Mesodermal cell (in vitro differentiated cells): ENCODE results near the gene TM7SF2.
"Not testable (repeated sequence)": the region's sequence is repeated elsewhere in the genome, so short reads cannot be mapped to it uniquely, and the experiment has no call there.

Experiments used
- H3K27ac ChIP-seq: 2 replicates; pipeline ENCODE4 v1.7.0; 2013; ENCODE audit warnings: mild to moderate bottlenecking, low read depth, low read length, moderate library complexity; ENCODE audit not compliant: severe bottlenecking
- H3K36me3 ChIP-seq: 2 replicates; pipeline ENCODE4 v1.7.1; 2013; ENCODE audit warnings: mild to moderate bottlenecking, low read length, moderate library complexity; ENCODE audit not compliant: control insufficient read depth, insufficient read depth
- H3K4me1 ChIP-seq: one replicate; pipeline ENCODE4 v1.7.1; 2013; ENCODE audit warnings: mild to moderate bottlenecking, low read length; ENCODE audit not compliant: insufficient read depth, control insufficient read depth, poor library complexity, severe bottlenecking
- H3K4me3 ChIP-seq: 2 replicates; pipeline ENCODE4 v1.7.0; 2013; ENCODE audit warnings: low read length, control low read depth, mild to moderate bottlenecking; ENCODE audit not compliant: insufficient read depth, poor library complexity, severe bottlenecking; ENCODE audit errors: extremely low read depth
- H3K9me3 ChIP-seq: 2 replicates; pipeline ENCODE4 v1.7.1; 2013; ENCODE audit warnings: mild to moderate bottlenecking, low read length, moderate library complexity; ENCODE audit not compliant: control insufficient read depth
- WGBS, 2 experiments: methylation state at CpG; one replicate each; pipeline ENCODE4 v1.1.5; 2013; ENCODE audit warnings: missing lambda C conversion rate in 2 of 2; ENCODE audit not compliant: insufficient coverage in 2 of 2; 5-methylcytosine and 5-hydroxymethylcytosine counted together

The TM7SF2 gene

GRCh38 chr11:65116370-65117205, 4.9 kb downstream of the TM7SF2 start:
- peaks cover 57% of the 10 kb centered on the region for H3K36me3 ChIP-seq
- peak overlapping the region; percentile 85 for H3K4me3 ChIP-seq
- 36 to 39% methylated on average over 62 to 68 of the region's 68 CpGs for WGBS, 2 experiments
- peaks cover 23% of the 10 kb centered on the region for H3K4me1 ChIP-seq
- peak overlapping the region; percentile 71 for H3K27ac ChIP-seq
- no peaks in the 10 kb centered on the region for H3K9me3 ChIP-seq

- H3K27ac ChIP-seq = peak within 1 kb of the TSS; percentile 71
- peaks cover 23% of the 10 kb centered on the region for H3K4me1 ChIP-seq
- peak within 1 kb of the TSS; percentile 85 for H3K4me3 ChIP-seq
- H3K9me3 ChIP-seq = no peaks in the 10 kb centered on the region
- peaks cover 57% of the 10 kb centered on the region for H3K36me3 ChIP-seq
- 1% methylated on average over 80 to 88 of the region's 89 CpGs for WGBS, 2 experiments
These were observed 5.8 kb downstream of the TM7SF2 start, which contains the start of gene ZNHIT2 for GRCh38 chr11:65117206-65118096. Gene ZNHIT2, minus strand, starts transcription at chr11:65117701. Its CDS starts 48 bp downstream, at chr11:65117653.

GRCh38 chr11:65118097-65118837, 6.6 kb downstream of the TM7SF2 start:
- H3K4me3 ChIP-seq = peak overlapping the region; percentile 85
- peaks cover 17% of the 10 kb centered on the region for H3K4me1 ChIP-seq
- 89 to 90% methylated on average over 16 of the region's 18 CpGs for WGBS, 2 experiments
- H3K9me3 ChIP-seq = no peaks in the 10 kb centered on the region
- peak overlapping the region; percentile 53 for H3K27ac ChIP-seq
- peaks cover 60% of the 10 kb centered on the region for H3K36me3 ChIP-seq

- H3K4me3 ChIP-seq, H3K27ac ChIP-seq, H3K9me3 ChIP-seq: not testable (repeated sequence)
- Histone ChIP-seq H3K4me1 (peaks cover 11% of the 10 kb centered on the region), H3K36me3 (peaks cover 62% of the 10 kb centered on the region)
- WGBS, 2 experiments = 94 to 96% methylated on average over 15 to 16 of the region's 18 CpGs
These were observed 7.4 kb downstream of the TM7SF2 start for GRCh38 chr11:65118891-65119669.

- Histone ChIP-seq H3K9me3 (no peaks in the 10 kb centered on the region), H3K36me3 (peaks cover 65% of the 10 kb centered on the region), H3K27ac (no peak overlapping the region), H3K4me3 (no peak overlapping the region), H3K4me1 (peaks cover 11% of the 10 kb centered on the region)
These were observed 8.0 kb downstream of the TM7SF2 start for GRCh38 chr11:65119670-65119995.

- peak overlapping the region; percentile 95 for H3K4me3 ChIP-seq
- WGBS, 2 experiments = 93% methylated on average over 2 of the region's 3 CpGs; no CpG with 5 or more reads in 1 of the 2 experiments
- peaks cover 67% of the 10 kb centered on the region for H3K36me3 ChIP-seq
- H3K9me3 ChIP-seq = no peaks in the 10 kb centered on the region
- peaks cover 11% of the 10 kb centered on the region for H3K4me1 ChIP-seq
- no peak overlapping the region for H3K27ac ChIP-seq
These were observed 9.2 kb downstream of the TM7SF2 start for GRCh38 chr11:65120831-65121230.

GRCh38 chr11:65121447-65121864, 9.8 kb downstream of the TM7SF2 start:
- Histone ChIP-seq H3K9me3 (no peaks in the 10 kb centered on the region), H3K27ac (peak overlapping the region; percentile 66), H3K36me3 (peaks cover 68% of the 10 kb centered on the region), H3K4me3 (peak overlapping the region; percentile 95), H3K4me1 (peaks cover 11% of the 10 kb centered on the region)
- 4 to 5% methylated on average over 20 to 22 of the region's 22 CpGs for WGBS, 2 experiments

- WGBS, 2 experiments = 0% methylated on average over 47 to 60 of the region's 64 CpGs
- Histone ChIP-seq H3K9me3 (no peaks in the 10 kb centered on the region), H3K4me1 (peaks cover 8% of the 10 kb centered on the region), H3K27ac (peak within 1 kb of the TSS; percentile 68), H3K36me3 (peaks cover 72% of the 10 kb centered on the region), H3K4me3 (peak within 1 kb of the TSS; percentile 95)
These were observed 10.4 kb downstream of the TM7SF2 start, which contains the start of the genes FAU and MRPL49 for GRCh38 chr11:65121865-65122696. Gene FAU, minus strand, starts transcription at chr11:65122134. Its CDS starts 321 bp downstream, at chr11:65121813. Gene MRPL49, plus strand, starts transcription at chr11:65122321. Its CDS starts 26 bp downstream, at chr11:65122347.

- 100% methylated on average over 1 to 2 of the region's 5 CpGs for WGBS, 2 experiments
- peaks cover 79% of the 10 kb centered on the region for H3K36me3 ChIP-seq
- H3K27ac ChIP-seq = no peak overlapping the region
These were observed 13.0 kb downstream of the TM7SF2 start for GRCh38 chr11:65124480-65125196.

More at GRCh38 chr11:65124480-65125196, 13.0 kb downstream of the TM7SF2 start:
- Histone ChIP-seq H3K9me3 (no peaks in the 10 kb centered on the region), H3K4me1 (peaks cover 8% of the 10 kb centered on the region), H3K4me3 (no peak overlapping the region)
